Smooth muscle cell (in vitro differentiated cells): Measurements from ENCODE around the gene CRIP1. TPM values are rescaled to one million over a fixed set of nuclear protein-coding genes. Genes with fewer than 3 reads are reported as not detected.
A peak's percentile ranks its signal among the peaks of the same experiment; 100 is the strongest.

Experiments
- DNase-seq: peaks from one replicate; lab custom pipeline; 2025; ENCODE audit not compliant: unreplicated experiment; lab: John Stamatoyannopoulos, UW
- H2AFZ ChIP-seq: fragments of 200-600 bp; sonication (generic); 2 replicates; pipeline ENCODE4 v1.6.0; 2016; ENCODE audit warnings: antibody characterized with exemption, low read depth, mild to moderate bottlenecking
- H3F3A ChIP-seq: fragments of 200-600 bp; sonication (generic); 2 replicates; pipeline ENCODE4 v1.6.0; 2017; ENCODE audit warnings: antibody characterized with exemption, low read depth
- H3K27ac ChIP-seq: fragments of 200-600 bp; sonication (generic); 2 replicates; pipeline ENCODE4 v1.5.1; 2016; ENCODE audit warnings: low read depth, mild to moderate bottlenecking
- H3K27me3 ChIP-seq: fragments of 200-600 bp; sonication (generic); 2 replicates; pipeline ENCODE4 v1.6.1; 2016; ENCODE audit warnings: low read depth, mild to moderate bottlenecking
- H3K36me3 ChIP-seq: fragments of 200-600 bp; sonication (generic); 2 replicates; pipeline ENCODE4 v1.5.1; 2016; ENCODE audit warnings: low read depth
- H3K4me1 ChIP-seq: fragments of 200-600 bp; sonication (generic); 2 replicates; pipeline ENCODE4 v1.5.1; 2016; ENCODE audit warnings: low read depth
- H3K4me2 ChIP-seq: fragments of 200-600 bp; sonication (generic); 2 replicates; pipeline ENCODE4 v1.6.0; 2016; ENCODE audit warnings: mild to moderate bottlenecking
- H3K4me3 ChIP-seq: fragments of 200-600 bp; sonication (generic); 2 replicates; pipeline ENCODE4 v1.5.1; 2016; ENCODE audit warnings: mild to moderate bottlenecking
- H3K79me2 ChIP-seq: fragments of 200-600 bp; sonication (generic); 2 replicates; pipeline ENCODE4 v1.6.0; 2016; ENCODE audit warnings: low read depth, mild to moderate bottlenecking
- H3K9ac ChIP-seq: fragments of 200-600 bp; sonication (generic); 2 replicates; pipeline ENCODE4 v1.6.0; 2016; ENCODE audit warnings: low read depth
- H3K9me3 ChIP-seq: fragments of 200-600 bp; sonication (generic); replicated peaks from 2 replicates; pipeline ENCODE4 v1.5.1; 2016; ENCODE audit warnings: low read depth
- H4K20me1 ChIP-seq: fragments of 200-600 bp; sonication (generic); 2 replicates; pipeline ENCODE4 v1.6.0; 2016; ENCODE audit warnings: low read depth
- CTCF ChIP-seq: fragments of 200-600 bp; sonication (generic); IDR thresholded peaks from 2 replicates; pipeline ENCODE4 v1.5.1; 2017; ENCODE audit warnings: borderline replicate concordance, mild to moderate bottlenecking, antibody characterized with exemption; ENCODE audit not compliant: insufficient read depth, poor library complexity, severe bottlenecking
- WGBS: methylation state at CpG from one replicate; pipeline ENCODE4 v1.1.7; 2016; ENCODE audit warnings: low lambda C conversion rate; 5-methylcytosine and 5-hydroxymethylcytosine counted together
- polyA plus RNA-seq: library from polyadenylated mRNA; unstranded; fragments of >200 nt; fragmentation: Nextera tagmentation; extraction: Ambion mirVana; gene quantifications from 2 replicates; pipeline ENCODE4 v1.2.1, GENCODE V29; 2016
- total RNA-seq: library from RNA; depleted of rRNA; stranded (reverse); fragments of >200 nt; gene quantifications from 2 replicates; pipeline ENCODE4 v1.2.3, GENCODE V29; 2014

CRIP1 gene
- total and polyA plus RNA-seq, 2 experiments from 2014 or later = 4.9 to 31.8 TPM

- no peak overlapping the region for H2AFZ ChIP-seq
- WGBS = 98% methylated on average over 18 of the region's 24 CpGs
- H3K9ac ChIP-seq = no peak overlapping the region
- no peaks in the 10 kb centered on the region for H4K20me1 ChIP-seq
- no peak for TF ChIP-seq CTCF
- H3K36me3 ChIP-seq = no peaks in the 10 kb centered on the region
- H3K79me2 ChIP-seq = no peaks in the 10 kb centered on the region
- H3K4me3 ChIP-seq = peak overlapping the region; percentile 54
- H3K9me3 ChIP-seq = no peaks in the 10 kb centered on the region
- H3K27ac ChIP-seq = no peak overlapping the region
- H3K4me1 ChIP-seq = peaks cover 6% of the 10 kb centered on the region
- no peak for DNase-seq
- H3K4me2 ChIP-seq = peak overlapping the region; percentile 77
- H3K27me3 ChIP-seq = peaks cover under 1% of the 10 kb centered on the region
- no peaks in the 10 kb centered on the region for H3F3A ChIP-seq
Measured at GRCh38 chr14:105492031-105492970, 5.6 kb downstream of the CRIP1 start.

- 85% methylated on average over 15 of the region's 20 CpGs for WGBS
- DNase-seq = no peak
Measured at GRCh38 chr14:105492971-105493871, 6.5 kb downstream of the CRIP1 start.

GRCh38 chr14:105493921-105494605, 7.4 kb downstream of the CRIP1 start:
- no peak for TF ChIP-seq CTCF
- Histone ChIP-seq H3K27me3 (no peaks in the 10 kb centered on the region), H3K4me1 (peaks cover 5% of the 10 kb centered on the region), H3K4me3 (no peak overlapping the region), H4K20me1 (no peaks in the 10 kb centered on the region), H3K9me3 (no peaks in the 10 kb centered on the region), H3F3A (no peaks in the 10 kb centered on the region), H3K79me2 (no peaks in the 10 kb centered on the region), H3K27ac (no peak overlapping the region), H3K4me2 (no peak overlapping the region), H3K9ac (no peak overlapping the region), H3K36me3 (no peaks in the 10 kb centered on the region), H2AFZ (no peak overlapping the region)
- no peak for DNase-seq
- 94% methylated on average over 16 of the region's 16 CpGs for WGBS

More at GRCh38 chr14:105492971-105493871, 6.5 kb downstream of the CRIP1 start:
- Histone ChIP-seq H3K36me3 (no peaks in the 10 kb centered on the region), H3K4me1 (peaks cover 6% of the 10 kb centered on the region), H4K20me1 (no peaks in the 10 kb centered on the region), H2AFZ (no peak overlapping the region), H3K27me3 (no peaks in the 10 kb centered on the region), H3K79me2 (no peaks in the 10 kb centered on the region), H3K4me3 (no peak overlapping the region), H3K27ac (no peak overlapping the region), H3K9me3 (no peaks in the 10 kb centered on the region), H3K4me2 (no peak overlapping the region), H3F3A (no peaks in the 10 kb centered on the region), H3K9ac (no peak overlapping the region)
- no peak for TF ChIP-seq CTCF
